AG10803 (cell line): ENCODE data around the gene DEPP1.

ENCODE experiments used
- DNase-seq: peaks from one replicate; pipeline ENCODE4 v3.0.0; 2010; ENCODE audit warnings: low read depth
- H3K4me3 ChIP-seq: 2 replicates; pipeline ENCODE4 v1.5.1; 2011; ENCODE audit warnings: mild to moderate bottlenecking, low read length, control low read depth
- CTCF ChIP-seq: conservative IDR thresholded peaks from 2 replicates; pipeline ENCODE4 v1.5.1; 2011; ENCODE audit warnings: mild to moderate bottlenecking, low read length, control low read depth, inconsistent platforms

DEPP1 gene

GRCh38 chr10:44962870-44963738 lies 15.5 kb downstream of the DEPP1 start:
- H3K4me3 ChIP-seq = no peak overlapping the region
- no peak for DNase-seq
- TF ChIP-seq CTCF = peak; percentile 18; the same call in 1 of the 2 replicates

GRCh38 chr10:44961931-44962750 lies 16.5 kb downstream of the DEPP1 start:
- DNase-seq = no peak
- H3K4me3 ChIP-seq = no peak overlapping the region
- no peak for TF ChIP-seq CTCF

GRCh38 chr10:44961230-44961571 lies 17.4 kb downstream of the DEPP1 start:
- TF ChIP-seq CTCF = no peak

GRCh38 chr10:44960482-44961229 lies 18.0 kb downstream of the DEPP1 start:
- no peak for TF ChIP-seq CTCF
- no peak overlapping the region for H3K4me3 ChIP-seq
- no peak for DNase-seq

More at GRCh38 chr10:44961230-44961571, 17.4 kb downstream of the DEPP1 start:
- no peak for DNase-seq
- no peak overlapping the region for H3K4me3 ChIP-seq

- DNase-seq = no peak
- peak overlapping the region; percentile 74 for H3K4me3 ChIP-seq
These were observed 18.5 kb downstream of the DEPP1 start for GRCh38 chr10:44960088-44960460.

More at GRCh38 chr10:44960088-44960460, 18.5 kb downstream of the DEPP1 start:
- TF ChIP-seq CTCF = no peak
